T-helper 1 cell treated with Interleukin-12 subunit alpha and Interleukin-12 subunit beta and Interleukin-4 antibody, amounts not matched to agents 30 ng/mL and 1 ng/mL, for 36 hours (primary cell): ENCODE results near the gene LIN52. TPM values are rescaled to one million over a fixed set of nuclear protein-coding genes. Genes with fewer than 3 reads are reported as not detected.

Source experiments
- intact Hi-C: fragments of 100-400 bp; cut with micrococcal nuclease; formaldehyde crosslinking; loops from one replicate; pipeline ENCODE4 v1.15.1; 2024
- total RNA-seq: library from RNA; stranded (reverse); gene quantifications from 2 replicates; pipeline ENCODE4 v1.2.3, GENCODE V29; 2022

LIN52 gene, protein sequence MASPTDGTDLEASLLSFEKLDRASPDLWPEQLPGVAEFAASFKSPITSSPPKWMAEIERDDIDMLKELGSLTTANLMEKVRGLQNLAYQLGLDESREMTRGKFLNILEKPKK
- 17.2 and 18.1 TPM in 2 replicates for total RNA-seq

DNA sequence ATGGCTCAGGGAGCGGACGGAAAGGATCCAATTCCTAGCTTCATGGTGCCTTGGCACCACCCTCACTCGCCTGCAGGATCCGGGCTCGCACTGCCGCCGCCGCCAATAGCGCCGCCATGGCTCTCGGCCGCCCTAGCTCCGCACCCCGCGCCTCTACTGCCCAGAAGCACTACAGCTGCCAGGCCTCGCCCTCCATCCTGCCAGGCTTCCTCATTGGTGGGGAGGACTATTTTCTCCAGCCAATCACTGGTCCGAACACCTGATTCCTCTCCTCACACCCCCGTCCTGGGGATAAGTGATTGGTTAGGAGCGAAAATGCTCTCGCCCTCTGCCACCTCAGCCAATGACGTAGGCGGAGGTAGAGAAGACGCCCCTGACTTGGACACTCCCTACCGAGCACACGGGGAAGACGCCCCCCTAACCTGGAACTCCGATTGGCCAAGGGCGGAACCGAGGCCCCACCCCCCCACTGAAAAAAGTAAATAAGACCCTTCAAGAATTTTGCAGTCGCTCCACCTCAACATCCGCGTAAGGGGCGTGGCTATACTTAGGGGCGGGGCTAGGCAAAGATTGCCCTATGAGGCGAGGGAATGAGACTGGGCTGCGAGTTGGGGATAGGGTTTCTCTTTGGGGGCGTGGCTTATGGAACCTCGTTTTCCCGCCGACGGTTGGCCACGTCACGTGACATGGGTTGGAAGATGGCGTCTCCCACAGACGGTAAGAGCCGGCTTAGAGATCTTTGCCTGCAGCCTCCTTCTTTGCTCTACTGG lies at the start of gene LIN52, which contains the start of gene ALDH6A1:
LIN52 (plus strand) TSS at position 680 of the 770 bp plus-strand sequence; CDS start at position 699, 19 bp downstream.
ALDH6A1 (minus strand) TSS at position 177 of the 770 bp plus-strand sequence; CDS start at position 118, 59 bp downstream.
- intact Hi-C loops, result loop anchor here (1.0 to 5.0 kb wide), 18 partner anchors 65 to 1576 kb away; partner anchors contain the start of genes ABCD4, AREL1, BBOF1 and COQ6

DNA sequence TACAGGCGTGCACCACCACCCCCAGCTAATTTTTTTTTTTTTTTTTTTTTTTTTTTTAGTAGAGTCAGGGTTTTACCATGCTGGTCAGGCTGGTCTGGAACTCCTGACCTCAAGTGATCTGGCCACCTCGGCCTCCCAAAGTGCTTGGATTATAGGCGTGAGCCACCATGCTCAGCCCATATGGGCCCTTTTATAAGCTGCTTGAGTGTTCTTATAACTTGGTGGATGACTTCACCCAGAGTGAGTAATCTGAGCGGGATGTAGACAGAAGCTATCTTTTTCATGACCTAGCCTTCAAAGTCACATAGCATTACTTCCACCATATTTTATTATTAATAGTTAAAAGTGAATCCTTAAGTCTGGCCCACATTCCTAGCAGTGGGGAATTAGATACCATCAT lies 49.2 kb upstream of the LIN52 start:
- intact Hi-C loops, result loop anchor here (5.0 kb wide), 1 partner anchor 83 kb away; the partner anchor contains the start of genes COQ6 and FAM161B

DNA sequence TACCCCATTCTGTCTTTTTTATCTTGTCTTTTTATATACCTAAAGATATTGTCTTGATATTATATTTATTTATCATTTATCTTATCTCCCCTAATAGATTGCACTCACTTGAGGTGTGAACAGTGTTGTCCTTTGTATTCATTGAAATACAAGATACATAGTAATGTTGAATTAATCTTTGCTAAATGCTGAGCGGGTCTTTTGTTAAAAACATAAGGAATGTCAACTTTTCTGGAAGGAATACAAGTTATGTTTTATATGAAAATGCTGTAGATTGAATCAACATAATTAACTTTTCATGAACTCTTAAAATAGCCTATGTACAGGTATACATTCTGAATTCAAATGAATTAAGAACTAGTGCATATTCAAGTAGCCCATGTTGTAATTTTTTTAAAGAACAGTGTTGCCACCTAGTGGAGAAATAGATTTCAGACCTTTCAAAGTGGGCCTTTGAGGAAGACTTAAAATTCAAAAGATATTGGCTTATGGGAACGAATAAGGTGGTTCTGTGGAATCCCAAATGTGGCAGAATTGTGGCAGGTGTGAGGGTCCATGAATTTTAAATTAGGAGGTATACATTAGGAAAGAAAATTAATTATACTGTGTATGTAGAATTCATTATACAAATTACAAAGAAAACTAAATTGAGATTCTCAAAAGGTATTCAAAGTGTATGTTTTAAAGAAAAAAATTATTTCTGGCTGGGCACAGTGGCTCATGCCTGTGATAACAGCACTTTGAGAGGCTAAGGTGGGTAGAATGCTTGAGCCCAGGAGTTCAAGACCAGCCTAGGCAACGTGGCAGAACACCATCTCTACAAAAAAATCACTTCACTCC lies 46.5 kb upstream of the LIN52 start:
- intact Hi-C loops, result loop anchor here (1.0 to 5.0 kb wide), 5 partner anchors 19 to 530 kb away; partner anchors contain the start of genes BBOF1, COQ6, ENTPD5 and FAM161B

DNA sequence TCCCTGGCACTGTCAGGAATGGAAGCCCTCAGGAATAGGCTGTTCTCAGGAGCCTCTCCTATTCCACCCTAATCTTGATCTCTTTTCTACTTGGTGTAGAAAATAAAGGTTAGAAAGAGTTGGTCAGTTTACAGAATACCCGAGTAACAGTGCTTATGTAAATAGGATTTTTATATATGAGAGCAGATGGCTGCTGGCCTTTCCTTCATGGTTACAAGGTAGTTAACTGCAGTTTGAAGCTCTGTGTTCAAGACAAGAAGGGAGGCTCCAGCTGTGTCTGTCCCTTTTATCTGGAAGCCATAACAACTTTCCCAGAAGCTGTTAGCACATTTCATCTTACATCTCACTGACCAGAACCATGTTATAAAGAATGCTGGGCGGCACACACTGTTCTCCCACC lies 42.5 kb upstream of the LIN52 start:
- intact Hi-C loops, result no loop called here

DNA sequence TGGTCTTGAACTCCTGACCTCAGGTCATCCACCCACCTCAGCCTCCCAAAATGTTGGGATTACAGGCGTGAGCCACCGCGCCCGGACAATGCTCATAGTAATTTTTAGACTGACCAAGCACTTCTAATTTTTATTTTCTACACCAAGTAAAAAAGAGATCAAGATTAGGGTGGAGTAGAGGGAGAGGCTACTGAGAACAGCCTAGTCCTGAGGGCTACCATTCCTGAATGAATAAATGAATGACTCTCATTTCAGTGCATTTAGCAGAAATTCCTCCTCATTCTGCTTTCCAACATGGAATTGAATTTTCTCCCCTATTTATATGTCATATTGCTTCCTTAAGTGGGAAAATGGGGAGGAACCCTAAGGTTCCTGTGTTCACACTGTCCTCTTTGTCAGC lies 39.2 kb upstream of the LIN52 start:
- intact Hi-C loops, result no loop called here

DNA sequence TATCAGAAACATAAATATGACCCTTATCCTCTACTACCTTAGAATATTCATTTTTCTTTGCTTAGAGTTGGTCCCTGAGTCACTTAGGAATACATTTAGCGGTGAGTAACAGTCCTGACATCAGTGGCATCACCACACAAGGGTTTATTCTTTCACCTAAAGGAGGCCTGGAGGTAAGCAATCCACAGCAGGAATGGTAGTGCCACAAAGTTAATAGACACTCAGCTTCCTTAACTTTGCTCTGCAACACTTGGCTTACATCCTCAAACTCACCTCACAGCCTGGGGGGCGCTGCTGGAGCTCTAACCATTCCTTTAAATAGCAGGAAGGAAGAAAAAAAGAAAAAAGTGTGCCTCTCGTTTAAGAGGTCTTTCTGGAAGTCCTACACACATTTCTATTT lies 36.5 kb upstream of the LIN52 start:
- intact Hi-C loops, result no loop called here

DNA sequence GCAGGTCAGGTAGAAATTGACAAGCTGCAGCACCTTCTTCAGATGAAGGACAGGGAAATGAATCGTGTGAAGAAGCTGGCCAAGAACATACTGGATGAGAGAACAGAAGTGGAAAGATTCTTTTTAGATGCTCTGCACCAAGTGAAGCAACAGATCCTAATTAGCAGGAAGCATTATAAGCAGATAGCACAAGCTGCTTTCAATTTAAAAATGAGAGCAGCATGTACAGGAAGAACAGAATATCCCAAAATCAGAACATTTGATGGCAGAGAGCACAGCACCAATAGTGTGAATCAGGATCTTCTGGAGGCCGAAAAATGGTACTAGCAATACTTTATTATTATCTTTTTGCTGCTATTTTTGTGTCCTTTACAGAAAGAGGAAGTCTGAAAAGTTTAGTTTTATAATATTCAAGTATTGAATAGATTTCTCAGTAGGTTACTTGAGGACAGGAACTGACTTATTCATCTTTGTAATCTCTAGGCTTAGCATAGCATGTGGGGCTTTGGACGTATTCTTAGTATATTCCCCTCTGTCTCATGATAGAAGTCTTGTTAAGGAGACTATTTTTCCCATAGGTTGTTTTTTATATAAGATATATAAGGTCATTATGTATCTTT lies 34.8 kb upstream of the LIN52 start:
- intact Hi-C loops, result no loop called here

DNA sequence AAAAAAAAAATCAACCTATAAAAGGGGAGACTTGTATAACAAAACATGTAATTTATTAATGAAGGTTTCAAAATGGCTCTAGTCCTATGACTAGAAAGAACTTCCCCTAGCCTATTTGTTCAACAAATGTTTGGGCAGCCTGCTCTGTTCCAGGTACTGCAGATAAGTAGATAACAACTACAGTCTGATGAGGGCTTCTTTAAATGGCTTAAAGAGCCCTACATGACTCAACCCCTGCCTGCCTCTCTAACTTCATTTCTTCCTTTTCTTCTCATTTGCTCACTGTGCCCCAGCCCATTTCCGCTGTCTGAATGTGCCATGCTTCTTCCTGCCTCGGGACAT lies 22.0 kb upstream of the LIN52 start:
- intact Hi-C loops, result no loop called here

DNA sequence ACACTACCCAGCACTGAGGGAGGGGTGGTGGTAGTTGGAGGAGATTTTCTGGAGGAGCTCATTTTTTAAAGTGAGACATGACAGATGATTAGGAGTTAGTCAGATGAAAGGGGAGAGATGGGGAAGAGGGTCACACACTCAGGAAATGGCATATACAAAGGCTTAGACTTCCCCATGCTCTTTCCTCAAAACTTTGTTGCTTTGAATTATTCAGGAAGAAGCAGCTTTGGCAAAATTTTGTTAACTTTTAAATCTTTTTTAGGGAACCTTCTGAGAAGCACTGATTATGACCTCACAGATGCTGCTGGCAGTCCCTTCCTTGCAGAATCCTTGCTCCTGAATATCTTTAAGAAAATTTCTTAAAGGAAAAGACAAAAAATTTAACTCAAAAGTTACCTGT lies 20.3 kb upstream of the LIN52 start:
- intact Hi-C loops, result no loop called here

DNA sequence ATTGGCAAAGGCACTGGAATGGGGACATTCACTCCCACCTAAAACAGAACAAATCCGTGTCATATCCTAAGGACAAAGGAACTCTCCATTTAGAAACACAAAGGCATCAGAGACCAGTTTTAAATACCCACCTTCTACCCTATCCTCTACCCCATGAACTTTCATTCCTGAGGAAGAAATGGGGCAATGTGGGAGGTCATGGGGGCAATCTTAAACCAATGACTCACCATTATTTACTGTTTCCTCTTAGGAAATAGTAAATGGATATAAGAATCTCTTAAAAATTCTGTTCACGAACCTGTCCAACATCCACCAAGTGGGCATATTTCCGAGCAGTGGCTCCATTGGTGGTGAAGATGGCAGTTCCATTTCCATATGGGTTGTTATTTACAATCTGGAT lies 19.9 kb upstream of the LIN52 start:
- intact Hi-C loops, result no loop called here

DNA sequence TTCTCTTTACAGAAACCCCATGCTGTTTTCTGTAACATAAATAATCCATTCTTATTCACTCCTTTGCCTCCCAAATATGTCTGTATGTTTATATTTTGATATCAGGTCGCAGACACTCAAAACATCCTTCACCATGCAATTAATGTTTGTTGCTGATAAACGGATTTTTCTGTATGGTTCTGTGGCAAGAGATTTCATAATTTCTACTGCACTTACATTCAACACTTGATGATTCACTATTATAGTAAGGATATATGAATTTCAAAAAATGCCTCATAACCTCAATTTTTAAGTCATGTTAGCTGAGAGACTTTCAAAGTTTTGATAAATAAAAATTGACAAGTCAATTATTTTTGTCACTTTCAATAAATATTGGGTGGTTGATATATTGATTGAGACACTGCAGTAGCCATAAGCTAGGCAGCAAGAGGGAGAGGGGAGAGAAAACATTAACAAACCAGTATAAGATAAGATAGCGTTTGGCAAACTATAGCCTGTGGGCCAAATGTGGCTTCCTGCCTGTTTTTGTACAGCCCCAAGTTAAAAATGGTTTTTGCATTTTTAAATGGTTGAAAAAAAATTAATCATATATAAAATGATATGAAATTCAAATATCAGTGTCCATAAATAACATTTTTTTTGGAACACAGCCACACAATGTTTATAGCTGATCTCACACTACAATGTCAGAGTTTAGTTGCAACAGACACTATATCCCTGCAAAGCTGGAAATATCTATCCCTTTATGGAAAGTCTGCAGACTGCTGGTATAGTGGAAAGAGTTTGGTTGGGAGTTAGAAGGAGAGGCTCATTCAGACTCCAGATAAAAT lies 18.8 kb upstream of the LIN52 start:
- intact Hi-C loops, result no loop called here

DNA sequence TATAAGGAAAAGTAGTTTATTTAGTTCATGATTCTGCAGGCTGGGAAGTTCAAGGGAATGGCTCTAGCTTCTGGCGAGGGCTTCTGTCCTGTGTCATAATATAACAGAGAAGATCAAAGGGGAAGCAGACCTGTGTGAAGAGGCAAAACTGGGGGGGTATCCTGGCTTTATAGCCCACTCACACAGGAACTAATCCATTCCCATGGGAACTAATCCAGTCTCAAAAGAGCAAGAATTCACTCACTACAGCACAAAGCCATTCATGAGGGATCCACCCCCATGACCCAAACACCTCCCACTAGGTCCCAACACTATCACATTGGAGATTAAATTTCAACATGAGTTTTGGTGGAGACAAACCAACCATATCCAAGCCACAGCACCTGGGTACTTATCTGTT lies 7.4 kb upstream of the LIN52 start:
- intact Hi-C loops, result no loop called here

DNA sequence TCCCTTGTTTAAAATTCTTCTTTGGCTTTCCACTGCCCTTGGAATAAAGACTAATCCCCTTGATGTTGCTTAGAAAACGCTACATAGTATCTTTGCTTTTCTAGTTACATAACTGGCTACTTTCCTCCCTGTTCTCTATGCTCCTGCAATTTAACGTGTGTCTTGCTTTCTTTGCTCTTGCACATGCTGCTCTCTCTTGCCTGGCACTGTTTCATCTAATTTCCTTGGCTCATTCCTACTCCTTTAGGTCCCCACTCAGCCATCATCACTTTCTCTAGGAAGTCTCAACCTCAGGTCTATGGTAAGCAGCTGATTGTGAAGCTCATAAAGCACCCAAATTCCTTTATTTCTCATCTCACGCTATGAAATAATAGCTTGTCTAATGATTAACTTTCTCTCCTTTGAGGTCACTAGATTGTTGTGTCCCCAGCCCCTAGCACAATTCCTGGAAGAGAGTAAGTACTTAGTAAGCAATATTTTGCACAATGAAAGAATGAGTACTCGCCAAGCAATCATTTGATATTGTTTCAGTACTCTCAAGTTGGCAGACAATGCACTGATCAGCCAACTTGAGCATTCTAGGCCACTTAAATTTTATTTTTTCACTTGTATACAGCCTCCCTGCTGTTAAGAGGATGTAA lies 3.8 kb upstream of the LIN52 start:
- intact Hi-C loops, result no loop called here

DNA sequence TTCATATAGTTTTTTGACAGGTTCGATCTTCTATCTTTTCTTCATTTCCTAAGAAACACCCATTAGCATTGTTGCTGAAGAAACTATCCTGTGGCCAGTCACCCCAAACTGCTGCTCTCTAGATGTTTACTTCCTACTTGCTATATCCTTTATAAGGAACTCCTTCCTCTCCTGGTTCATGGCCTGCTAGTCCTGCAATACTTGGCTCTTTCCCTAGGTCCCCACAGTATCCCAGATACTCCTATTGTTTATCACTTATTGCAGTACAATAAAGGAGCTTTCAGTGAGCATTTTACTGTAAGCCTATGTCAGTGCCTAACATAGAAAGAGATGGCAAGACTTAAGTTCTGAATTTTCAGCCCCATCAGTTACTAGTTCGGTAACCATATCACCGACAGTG lies 3.3 kb upstream of the LIN52 start:
- intact Hi-C loops, result no loop called here

DNA sequence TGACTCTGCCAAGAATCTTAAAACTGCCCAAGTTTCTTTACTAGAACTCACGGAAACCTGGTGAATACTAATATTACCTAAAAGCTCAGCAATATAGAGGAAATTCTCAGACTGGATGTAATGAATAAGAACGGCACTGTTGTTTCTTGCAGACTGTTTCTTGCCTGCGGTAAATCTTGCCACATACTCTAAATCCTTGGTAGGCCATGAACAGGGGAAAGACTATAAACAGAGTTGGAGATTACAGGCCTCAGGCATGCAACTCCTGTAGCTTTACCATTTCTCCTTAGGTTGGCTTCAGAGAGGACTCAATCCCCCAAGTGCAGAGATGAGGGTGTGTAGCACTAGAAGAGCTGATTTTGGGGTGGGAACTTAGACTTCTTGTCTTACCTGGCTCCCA lies 1.6 kb upstream of the LIN52 start:
- intact Hi-C loops, result no loop called here

DNA sequence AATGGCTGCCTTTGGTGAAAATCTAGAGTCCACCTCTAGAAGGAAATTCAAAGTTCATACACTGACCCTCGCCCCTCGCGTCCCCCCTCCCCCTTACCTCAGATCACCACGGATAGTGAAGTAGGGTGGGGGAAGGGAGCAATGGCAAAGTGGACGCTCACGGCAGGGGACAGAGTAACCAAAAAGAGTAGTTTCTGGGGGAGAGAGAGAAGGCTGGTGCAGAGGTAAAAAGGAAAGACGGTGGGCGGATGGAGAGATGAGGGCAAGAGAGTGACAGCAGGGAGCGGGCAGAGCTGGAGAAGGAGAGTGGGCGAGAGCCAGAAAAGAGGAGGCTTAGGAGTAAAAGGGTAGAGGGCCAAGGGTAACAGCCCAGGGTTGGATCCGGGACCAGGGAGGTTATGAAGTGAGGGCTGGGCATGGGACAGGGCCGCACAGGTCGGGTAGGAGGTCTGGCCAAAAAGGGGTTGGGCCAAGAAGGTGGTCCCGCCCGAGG lies 926 bp upstream of the LIN52 start:
- intact Hi-C loops, result loop anchor here (1.0 to 2.0 kb wide), 17 partner anchors 65 to 1577 kb away; partner anchors contain the start of genes ABCD4, BBOF1, COQ6 and DNAL1

DNA sequence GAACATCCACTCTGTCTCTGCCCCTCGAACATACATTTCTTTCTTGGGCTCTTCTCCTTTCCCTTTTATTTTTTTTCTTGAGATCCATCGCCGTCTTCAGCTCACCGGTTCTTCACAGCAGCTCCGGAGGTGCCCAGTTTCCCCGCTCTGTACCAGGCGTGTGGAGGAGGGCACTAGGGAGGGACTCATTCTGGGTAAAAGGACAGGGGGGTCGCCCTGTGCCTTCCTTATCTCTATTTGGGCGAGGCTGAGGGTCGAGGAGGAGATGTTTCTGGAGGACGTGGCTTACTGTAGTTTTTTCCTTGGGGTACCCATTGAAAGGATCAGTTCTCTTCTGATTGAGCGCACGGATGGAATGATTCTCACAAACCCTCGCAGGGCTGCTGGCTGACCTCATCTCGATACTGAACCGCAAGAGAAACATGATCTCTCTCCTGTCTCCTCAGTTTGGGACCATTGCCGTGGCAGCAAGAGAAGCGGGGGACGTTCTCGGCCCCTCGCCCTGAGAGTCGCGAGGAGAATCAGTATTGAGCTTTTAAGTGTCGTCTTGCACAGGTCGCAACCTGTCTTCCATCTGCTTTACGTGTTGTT lies 386 bp downstream of the LIN52 start:
- intact Hi-C loops, result loop anchor here (2.0 to 5.0 kb wide), 5 partner anchors 440 to 1576 kb away; partner anchors contain the start of genes AREL1, DNAL1, EIF2B2 and ERG28

DNA sequence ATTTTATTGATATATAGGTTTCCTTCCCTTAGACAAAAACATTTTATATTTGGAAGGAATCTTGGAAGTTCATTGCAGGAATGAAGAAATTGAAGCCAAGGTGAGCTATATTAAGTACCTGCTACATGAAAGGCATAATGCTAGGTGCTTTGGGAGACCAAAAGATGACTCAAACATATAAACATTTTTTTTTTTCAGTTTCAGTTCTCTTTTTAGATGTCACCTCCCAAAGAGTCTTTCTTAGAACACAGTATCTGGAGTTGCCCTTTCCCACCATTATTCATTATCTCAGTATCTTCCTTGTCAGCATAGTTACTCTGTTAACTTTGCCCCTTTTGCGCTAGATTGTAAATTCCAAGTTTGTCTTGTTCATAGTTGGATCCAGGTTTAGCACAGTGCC lies 1.1 kb downstream of the LIN52 start:
- intact Hi-C loops, result loop anchor here (2.0 to 5.0 kb wide), 5 partner anchors 441 to 1575 kb away; partner anchors contain the start of genes AREL1, DNAL1, EIF2B2 and ERG28
